HG03469 (cell line): ENCODE measurements around the gene ZGPAT.
"Not testable (repeated sequence)": the region's sequence is repeated elsewhere in the genome, so short reads cannot be mapped to it uniquely, and the experiment has no call there.

ENCODE experiments used
- ATAC-seq: cut with Tn5 transposase; IDR thresholded peaks from one replicate; pipeline ENCODE4 v1.9.1; 2021; ENCODE audit warnings: mild to moderate bottlenecking, moderate library complexity, moderate number of reproducible peaks; ENCODE audit not compliant: unreplicated experiment

Gene ZGPAT

GRCh38 chr20:63755933-63756647 lies 48.3 kb downstream of the ZGPAT start:
- no peak for ATAC-seq

- ATAC-seq, result no peak
Observed at GRCh38 chr20:63756648-63756991, 48.8 kb downstream of the ZGPAT start.

- no peak for ATAC-seq
Observed at GRCh38 chr20:63758152-63758551, 50.3 kb downstream of the ZGPAT start.

GRCh38 chr20:63759377-63759901 lies 51.6 kb downstream of the ZGPAT start:
- ATAC-seq, result no peak

GRCh38 chr20:63765082-63765873 lies 57.4 kb downstream of the ZGPAT start:
- no peak for ATAC-seq

- no peak for ATAC-seq
Observed at GRCh38 chr20:63765902-63766301, 58.1 kb downstream of the ZGPAT start.

- no peak for ATAC-seq
Observed at GRCh38 chr20:63766695-63767426, 59.0 kb downstream of the ZGPAT start.

GRCh38 chr20:63767456-63767855 lies 59.6 kb downstream of the ZGPAT start:
- no peak for ATAC-seq

GRCh38 chr20:63767886-63768285 lies 60.0 kb downstream of the ZGPAT start:
- ATAC-seq, result no peak

- ATAC-seq, result no peak
Observed at GRCh38 chr20:63768591-63769515, 61.0 kb downstream of the ZGPAT start.

GRCh38 chr20:63769891-63770474 lies 62.1 kb downstream of the ZGPAT start:
- ATAC-seq, result no peak

- no peak for ATAC-seq
Observed at GRCh38 chr20:63771046-63771707, 63.3 kb downstream of the ZGPAT start.

GRCh38 chr20:63772781-63773518 lies 65.1 kb downstream of the ZGPAT start:
- no peak for ATAC-seq

GRCh38 chr20:63773571-63774241 lies 65.9 kb downstream of the ZGPAT start:
- ATAC-seq, result no peak

- ATAC-seq, result no peak
Observed at GRCh38 chr20:63774306-63774705, 66.5 kb downstream of the ZGPAT start.

- no peak for ATAC-seq
Observed at GRCh38 chr20:63775096-63775978, 67.5 kb downstream of the ZGPAT start.

GRCh38 chr20:63776875-63777274 lies 69.0 kb downstream of the ZGPAT start:
- ATAC-seq, result not testable (repeated sequence)
